ENCODE measurements around the gene RFC1.
"Not testable (repeated sequence)": the region's sequence is repeated elsewhere in the genome, so short reads cannot be mapped to it uniquely, and the experiment has no call there.

DNA sequence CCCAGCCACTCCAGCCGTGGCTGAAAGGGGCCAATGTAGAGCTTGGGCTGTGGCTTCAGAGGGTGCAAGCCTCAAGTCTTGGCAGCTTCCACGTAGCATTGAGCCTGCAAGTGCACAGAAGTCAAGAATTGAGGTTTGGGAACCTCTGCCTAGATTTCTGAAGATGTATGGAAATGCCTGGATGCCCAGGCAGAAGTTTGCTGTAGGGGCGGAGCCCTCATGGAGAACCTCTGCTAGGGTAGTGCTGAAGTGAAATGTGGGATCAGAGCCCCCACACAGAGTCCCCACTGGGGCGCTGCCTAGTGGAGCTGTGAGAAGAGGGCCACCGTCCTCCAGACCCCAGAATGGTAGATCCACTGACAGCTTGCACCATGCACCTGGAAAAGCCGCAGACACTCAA lies 5.0 kb upstream of the RFC1 start:
- not testable (repeated sequence) for TF ChIP-seq CTBP1 (IDR thresholded peaks at IDR 0.05; ENCODE audit: borderline replicate concordance); BHLHE40 (IDR thresholded peaks at IDR 0.05; ENCODE audit: borderline replicate concordance); ELF4 (IDR thresholded peaks at IDR 0.05); SUZ12 (IDR thresholded peaks at IDR 0.05); FOXK2 (IDR thresholded peaks at IDR 0.05); L3MBTL2 (conservative IDR thresholded peaks at IDR 0.05); SP1 (IDR thresholded peaks at IDR 0.05); ZNF384 (IDR thresholded peaks at IDR 0.05); TARDBP (IDR thresholded peaks at IDR 0.05); FOXM1 (IDR thresholded peaks at IDR 0.05; ENCODE audit: borderline replicate concordance); FOXA1 (IDR thresholded peaks at IDR 0.05)
- TF ChIP-seq, protein P1, sequence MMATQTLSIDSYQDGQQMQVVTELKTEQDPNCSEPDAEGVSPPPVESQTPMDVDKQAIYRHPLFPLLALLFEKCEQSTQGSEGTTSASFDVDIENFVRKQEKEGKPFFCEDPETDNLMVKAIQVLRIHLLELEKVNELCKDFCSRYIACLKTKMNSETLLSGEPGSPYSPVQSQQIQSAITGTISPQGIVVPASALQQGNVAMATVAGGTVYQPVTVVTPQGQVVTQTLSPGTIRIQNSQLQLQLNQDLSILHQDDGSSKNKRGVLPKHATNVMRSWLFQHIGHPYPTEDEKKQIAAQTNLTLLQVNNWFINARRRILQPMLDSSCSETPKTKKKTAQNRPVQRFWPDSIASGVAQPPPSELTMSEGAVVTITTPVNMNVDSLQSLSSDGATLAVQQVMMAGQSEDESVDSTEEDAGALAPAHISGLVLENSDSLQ (IDR thresholded peaks at IDR 0.05), result not testable (repeated sequence)
